GM18499 (cell line): ENCODE measurements around the gene SSBP4.

Source experiments
- ATAC-seq: cut with Tn5 transposase; IDR thresholded peaks from one replicate; pipeline ENCODE4 v1.9.1; 2021; ENCODE audit warnings: moderate number of reproducible peaks; ENCODE audit not compliant: insufficient read depth, unreplicated experiment

Gene SSBP4

DNA sequence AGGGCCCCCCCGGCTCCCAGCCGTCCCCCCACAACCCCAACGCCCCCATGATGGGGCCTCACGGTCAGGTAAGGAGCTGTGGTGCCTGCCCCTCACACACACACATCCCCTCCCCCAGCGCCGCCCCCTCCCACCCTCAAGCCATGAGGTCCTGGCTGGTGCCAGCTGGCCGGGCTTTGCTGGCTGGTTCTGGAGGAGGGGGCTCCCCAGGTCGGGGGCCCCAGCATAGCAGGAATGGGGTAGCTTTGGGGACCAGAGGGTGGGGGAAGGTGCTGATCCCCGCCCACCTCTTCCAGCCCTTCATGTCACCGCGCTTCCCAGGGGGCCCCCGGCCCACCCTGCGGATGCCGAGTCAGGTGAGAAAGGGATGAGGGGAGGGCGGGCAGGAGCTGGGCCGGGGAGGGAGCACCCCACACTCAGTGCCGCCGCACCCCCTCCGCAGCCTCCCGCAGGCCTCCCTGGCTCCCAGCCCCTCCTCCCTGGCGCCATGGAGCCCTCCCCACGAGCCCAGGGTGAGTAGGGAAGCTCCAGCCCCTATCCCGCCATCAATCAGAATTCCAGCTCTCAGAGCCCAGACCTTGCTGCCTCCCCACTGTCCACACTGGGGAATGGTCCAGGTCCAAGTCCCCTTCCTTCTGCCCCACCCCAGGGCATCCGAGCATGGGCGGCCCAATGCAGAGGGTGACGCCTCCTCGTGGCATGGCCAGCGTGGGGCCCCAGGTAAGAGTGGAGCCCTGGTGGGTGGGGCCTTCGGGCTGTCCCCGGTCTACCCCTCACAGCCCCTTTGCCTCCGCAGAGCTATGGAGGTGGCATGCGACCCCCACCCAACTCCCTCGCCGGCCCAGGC, 12.4 kb downstream of the SSBP4 start:
- ATAC-seq = no peak

DNA sequence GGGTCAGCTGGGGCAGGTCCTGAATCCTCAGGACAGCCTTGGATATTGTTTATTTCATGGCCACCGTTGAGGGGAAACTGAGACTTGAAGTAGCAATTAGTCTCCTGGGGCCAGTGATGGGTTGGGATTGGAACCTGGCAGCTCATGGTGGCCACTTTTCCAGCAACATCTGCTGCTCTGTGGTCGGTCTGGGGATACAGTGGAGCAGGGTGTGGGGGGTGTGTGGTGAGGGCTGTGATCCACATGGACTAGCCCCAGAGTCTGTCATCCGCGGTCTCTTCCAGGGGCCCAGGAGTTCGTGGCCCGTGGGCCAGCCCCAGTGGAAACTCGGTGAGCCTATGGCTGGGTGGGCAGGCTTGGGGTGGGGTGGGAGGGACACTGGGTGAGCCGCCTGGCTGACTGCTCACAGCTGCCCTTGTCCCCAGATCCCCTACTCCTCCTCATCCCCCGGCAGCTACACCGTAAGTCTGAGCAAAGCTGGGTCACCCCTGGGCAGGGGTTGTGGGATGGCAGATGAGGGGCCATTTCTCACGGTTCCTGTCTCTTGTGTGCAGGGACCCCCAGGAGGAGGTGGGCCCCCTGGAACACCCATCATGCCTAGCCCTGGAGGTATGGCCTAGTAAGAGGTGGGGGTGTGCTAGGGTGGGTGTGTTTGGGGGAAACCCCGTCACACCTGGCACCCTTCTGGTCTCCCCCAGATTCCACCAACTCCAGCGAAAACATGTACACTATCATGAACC, 13.2 kb downstream of the SSBP4 start:
- ATAC-seq = no peak

DNA sequence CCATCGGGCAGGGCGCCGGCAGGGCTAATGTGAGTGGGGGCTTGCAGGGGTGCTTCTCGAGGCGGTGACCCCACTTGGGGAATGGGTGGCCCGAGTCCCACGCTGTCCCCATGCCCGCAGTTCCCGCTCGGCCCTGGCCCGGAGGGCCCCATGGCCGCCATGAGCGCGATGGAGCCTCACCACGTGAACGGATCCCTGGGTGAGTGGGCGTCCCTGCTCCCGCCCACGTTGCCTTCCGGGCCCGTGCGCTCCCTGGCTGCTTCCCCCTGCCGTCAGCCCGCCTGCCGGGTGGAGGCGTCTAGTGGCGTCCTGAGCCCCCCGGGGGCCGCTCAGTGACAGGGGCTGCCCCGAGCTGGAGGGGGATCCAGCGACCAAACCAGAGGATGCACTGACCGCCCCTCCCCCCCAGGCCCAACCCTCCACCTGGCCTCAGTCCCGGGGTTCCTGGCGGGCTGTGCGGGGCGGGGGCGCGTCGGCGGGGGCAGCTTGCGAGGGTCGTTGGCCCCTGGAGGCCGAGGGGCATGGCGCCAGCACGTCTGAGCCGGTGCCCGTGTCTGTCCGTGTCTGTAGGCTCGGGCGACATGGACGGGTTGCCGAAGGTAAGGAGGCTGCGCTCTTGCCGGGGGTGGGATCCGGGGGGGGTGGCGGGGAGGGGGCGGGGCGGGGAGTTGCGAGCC, 14.0 kb downstream of the SSBP4 start:
- no peak for ATAC-seq

DNA sequence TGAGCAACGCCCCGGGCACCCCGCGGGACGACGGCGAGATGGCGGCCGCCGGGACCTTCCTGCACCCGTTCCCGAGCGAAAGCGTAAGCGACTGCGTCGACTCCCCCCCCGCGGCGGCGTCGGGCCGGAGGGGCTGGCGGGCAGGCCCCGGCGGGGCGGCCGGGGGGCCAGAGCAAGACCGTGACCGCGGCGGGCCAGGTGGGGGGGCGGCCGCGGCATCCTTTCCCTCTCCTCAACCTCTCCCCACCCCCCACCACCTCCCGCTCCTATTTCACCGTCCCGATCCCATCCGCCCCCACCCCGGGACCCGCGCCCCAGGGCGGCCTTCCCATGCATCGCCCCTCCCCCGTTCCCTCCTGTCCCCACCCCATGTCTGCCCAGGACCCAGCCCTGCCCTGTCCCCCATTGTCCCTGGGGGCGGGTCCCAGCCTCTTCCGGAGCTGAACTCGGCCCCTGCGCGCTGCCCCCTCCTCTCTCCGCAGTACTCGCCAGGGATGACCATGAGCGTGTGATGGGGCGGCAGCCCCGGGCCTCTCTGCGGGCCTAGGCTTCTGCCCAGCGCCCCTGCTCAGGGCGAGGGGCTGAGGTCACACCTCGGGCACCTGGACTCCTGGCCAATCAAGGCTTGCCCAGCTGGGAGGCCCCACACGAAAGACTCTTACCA, 14.7 kb downstream of the SSBP4 start:
- no peak for ATAC-seq

DNA sequence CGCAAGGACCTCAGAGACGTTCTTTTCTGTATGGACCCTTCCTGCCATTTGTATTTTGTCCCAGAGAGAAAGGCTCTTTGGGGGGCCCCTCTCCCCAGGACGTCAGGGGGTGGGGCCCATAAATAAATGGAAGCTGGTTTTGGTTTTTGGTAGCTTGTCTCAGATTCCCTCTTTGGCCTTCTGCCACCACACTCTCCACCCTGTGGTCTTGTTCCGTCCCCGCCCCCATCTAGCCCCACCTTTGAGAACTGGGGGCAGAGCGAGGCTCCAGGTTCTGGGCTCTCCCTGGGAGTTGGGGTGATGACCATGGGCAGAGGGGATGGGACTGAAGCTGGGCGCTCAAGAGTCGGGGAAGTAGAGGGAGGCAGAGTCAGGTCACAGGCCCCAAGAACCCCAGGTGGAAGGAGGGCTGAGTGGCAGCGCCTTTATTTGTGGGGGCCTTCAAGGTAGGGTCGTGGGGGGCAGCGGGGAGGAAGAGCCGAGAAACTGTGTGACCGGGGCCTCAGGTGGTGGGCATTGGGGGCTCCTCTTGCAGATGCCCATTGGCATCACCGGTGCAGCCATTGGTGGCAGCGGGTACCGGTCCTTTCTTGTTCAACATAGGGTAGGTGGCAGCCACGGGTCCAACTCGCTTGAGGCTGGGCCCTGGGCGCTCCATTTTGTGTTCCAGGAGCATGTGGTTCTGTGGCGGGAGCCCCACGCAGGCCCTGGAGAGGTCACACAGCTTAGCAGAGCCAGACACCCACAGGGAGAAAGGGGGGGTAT, 15.4 kb downstream of the SSBP4 start:
- no peak for ATAC-seq

DNA sequence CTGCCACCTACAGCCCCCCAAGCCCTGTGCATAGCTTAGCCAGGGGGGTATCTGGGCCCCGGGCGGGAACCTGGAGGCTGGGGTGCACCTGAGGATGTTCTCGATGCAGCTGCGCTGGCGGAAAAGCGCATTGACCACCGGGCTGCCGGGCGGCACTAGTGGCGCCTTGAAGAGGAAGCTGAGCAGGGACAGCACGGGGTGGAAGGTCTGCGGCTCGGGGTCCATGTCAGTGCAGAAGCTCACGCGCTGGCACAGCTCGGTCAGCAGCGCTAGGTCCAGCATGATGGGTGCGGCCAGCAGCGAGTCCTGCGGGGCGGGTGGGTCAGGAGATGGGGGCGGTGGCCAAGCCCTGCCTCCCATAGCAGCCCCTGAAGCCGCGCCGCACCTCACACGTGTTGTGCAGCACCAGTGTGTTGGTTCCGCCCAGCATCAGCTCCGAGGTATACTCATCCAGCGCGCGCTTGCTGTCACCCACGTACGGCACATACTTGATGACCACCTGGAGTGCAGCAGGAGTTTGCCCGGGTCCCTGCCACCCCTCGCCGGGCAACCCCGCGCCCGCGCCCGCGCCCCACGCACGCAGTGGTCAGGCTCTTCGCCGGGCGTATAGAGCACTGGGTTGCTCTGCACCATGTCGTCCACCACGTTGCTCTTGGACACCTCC, 16.1 kb downstream of the SSBP4 start:
- ATAC-seq = no peak

DNA sequence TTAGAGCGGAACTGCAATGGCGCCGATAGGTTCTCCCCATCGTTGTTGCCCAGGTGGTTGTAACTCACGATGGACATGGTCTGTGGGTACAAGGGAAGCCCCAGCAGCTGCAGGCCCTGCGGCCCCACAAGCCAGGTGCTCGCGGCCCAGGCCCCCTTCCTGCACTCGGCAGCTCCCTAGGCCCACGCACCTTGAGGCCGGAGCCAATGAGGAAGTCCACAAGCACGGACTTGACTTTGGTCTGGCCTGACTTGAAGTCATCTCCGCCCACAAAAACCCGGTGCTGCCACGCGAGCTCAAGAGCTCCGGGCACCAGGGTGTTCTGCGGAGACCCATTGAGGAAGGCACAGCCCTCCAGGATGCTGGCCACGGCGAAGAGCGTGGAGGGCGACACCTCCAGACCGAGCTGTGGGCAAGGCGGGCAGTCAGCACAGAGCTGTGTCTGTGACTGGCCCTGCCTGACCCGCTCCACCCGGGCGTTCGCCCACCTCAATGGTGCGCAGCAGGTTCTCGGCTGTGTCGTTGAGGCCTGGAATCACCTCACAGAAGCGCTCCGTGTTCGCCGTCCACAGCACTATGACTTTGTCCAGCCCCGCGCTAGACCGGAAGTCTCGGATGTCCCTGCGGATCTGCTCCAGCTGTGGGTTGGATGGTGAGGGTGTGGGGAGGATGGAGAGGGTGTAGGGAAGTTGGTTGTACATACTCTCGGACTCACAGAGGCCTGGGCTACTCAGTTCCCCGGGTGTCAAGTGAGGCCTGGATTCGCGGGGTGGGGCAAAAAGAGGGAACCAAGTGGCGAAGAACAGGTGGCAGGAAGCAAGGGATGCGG, 16.9 kb downstream of the SSBP4 start:
- ATAC-seq = no peak

DNA sequence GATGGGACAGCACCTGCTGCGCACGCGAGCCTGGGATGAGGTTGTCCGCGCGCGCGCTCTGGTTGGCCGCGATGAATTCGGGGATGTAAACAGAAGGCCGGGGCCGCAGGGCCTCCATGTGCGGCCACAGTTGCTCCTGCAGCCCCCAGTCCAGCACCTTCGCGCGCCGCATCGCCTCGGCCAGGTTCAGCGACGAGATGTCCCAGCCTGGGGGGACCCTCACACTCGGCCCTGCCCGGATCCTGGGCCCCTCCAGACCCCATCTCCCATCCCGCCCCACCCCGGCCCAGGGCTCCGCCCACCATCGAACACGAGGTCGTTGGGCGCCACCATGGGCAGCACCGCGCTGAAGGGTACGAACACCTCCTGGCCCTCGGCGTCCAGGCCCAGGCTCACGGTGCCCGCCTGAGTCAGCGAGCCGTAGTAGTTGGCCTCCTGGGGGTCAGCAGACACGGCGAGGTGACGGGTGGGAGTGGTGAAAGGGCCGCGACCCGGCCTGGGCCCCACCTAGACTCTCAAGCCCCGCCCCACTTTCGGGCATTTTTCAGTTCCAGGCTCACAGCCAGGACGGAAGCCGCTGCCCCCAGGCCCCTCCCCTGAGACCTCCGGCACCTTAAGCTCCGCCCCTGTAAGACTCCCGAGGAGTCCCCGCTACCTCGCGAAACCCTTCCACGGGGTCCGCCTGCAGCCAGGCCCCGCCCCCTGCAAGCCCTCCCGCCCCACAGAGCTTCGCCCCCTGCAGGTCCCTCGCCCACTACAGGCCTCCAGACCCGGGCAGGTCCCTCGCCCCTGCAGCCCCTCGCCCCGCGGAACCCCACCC, 17.7 kb downstream of the SSBP4 start:
- no peak for ATAC-seq

DNA sequence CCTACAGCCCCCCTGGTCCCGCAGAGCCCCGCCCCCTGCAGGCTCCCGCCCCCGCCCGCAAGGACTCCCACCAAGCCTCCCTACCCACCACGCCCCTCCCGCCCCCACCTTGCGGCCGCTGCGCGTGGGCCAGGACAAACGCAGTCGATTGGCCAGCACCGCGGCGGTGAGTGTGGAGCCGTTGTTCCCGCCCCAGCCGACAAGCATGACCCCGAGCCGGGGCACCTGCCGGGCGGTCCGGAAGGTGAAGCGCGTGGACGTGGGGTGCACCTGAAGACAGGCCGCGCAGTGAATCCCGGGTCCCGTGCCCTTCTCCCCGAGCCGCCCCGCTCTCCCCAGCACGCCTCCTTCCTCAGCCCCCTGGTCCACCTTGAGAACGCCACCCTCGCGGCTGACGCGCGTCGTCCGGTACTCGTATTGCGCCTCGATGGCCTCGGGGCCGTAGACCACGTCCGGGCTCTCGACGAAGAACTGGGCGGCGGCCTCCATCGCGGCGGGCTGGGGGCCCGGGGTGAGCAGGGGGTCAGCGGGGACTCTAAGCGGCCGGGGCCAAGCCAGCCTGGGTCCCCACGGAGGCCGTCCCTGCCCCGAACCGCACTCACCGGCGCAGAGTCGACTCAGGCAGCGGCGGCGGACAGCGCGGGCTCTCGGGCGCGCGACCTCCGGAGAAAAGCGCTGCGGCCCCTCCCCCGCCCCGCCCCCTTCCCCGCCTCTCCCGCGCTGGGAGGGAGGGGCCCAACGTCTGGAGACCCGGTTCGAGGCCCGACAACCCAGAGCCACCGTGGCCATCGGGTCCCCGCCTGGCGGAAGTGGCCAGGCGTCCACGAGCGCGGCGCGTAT, 18.5 kb downstream of the SSBP4 start, which contains the start of gene ISYNA1:
ISYNA1 (minus strand) TSS at position 643 of the 840 bp plus-strand sequence; CDS start at position 489, 154 bp downstream.
- no peak for ATAC-seq

DNA sequence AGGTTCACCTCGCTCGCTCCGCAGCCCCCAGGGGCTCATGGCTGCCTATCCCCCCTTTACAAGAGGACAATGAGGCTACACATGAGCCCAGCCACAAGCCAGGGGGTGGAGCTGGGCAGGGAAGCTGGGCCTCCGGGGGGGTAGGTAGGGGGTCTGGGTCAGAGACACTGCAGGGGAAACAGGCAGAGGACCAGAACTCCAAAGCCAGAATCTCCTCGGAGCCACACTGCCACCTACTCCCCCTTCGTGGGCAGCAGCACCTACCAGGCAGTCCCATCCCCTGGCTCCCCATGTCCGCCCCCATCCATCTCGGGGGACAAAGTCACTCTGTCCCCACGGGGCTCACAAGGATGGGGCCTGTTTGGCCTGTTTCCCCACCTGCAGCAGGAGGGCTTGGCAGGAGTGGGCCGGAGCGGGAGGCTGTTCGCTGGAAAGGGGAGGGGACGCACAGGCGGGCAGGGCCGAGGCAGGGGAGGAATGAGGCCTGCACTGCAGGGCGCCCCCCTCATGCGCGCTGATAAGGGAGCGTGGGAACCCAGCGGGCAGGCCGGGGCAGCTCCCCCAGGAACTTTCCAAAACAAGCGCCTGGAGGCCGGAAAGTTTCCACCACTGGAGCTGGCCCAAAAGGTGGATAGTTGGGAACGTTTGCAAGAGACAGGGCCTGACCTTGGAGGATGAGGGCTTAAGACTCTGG, 19.3 kb downstream of the SSBP4 start:
- ATAC-seq = no peak

DNA sequence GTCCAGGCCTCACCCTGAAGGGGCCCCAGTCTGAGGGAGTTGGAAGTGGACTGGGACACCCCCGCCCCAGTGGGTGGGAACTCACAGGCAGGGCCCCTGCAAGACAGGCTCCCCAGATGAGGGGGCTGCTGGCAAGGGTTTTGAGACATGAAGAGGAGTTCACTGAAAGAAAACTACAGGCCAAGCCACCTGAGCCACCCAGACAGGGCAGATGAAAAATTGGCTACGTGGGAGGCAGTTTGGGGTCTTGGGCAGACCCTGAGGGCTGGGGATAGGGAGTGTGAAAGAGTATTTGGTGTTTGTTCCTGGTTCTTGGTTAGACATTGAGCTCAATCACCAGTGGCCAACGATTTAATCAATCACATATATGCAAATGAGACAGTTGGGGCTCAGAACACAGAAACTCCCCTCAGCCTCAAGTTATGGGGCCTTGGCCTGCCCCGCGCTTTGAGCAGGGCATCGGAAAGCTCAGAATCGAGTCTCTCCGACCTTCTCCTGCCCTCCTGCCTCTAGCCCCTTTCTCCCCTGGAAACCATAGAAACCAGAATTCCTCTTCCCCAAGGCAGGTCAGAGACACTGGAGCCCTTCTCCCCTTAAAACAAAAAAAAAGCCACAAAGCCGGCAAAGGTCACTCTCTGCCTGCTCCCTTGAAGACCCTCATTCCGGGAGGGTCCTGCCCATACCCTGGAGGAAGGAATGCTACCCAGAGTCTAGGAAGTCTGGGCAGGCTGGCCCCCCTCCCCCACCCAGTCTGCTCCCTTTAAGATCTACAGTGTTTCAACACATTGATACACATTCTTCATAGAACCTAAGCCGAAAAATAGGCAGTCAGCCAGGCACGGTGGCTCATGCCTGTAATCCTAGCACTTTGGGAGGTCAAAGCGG, 20.1 kb downstream of the SSBP4 start:
- no peak for ATAC-seq

DNA sequence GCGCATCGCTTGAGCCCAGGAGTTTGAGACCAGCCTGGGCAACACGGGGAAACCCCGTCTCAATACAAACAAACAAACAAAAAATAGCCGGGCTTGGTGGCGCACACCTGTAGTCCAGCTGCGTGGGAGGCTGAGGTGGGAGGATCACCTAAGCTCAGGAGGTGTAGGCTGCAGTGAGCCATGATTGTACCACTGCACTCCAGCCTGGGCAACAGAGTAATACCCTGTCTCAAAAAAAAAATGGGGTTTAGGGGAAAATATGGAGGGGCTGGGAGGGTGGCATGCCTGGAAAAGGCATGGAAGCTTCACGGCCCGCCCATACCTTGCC, 20.7 kb downstream of the SSBP4 start:
- no peak for ATAC-seq

DNA sequence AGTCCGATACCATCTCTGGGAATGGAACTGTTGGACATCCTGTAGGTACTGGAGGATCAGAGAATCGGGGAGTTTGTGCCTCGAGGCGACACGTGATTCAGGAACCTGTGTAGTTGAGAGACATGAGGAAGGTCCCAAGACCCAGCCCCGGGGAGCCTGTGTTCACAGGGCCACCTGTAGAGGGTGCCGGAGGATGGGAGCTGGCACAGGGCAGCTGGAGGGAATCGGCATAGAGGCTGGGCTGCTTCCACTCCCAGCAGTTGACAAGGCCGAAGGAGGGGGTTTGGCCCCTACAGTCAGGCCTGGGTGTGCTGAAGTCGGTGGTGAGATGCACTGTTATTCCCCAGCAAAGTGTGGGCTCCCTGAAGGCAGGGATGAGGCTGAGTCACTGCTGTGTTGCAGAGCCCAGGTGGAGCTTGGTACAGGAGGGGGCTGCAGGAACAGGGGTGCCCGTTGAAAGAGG, 21.2 kb downstream of the SSBP4 start:
- ATAC-seq = no peak

DNA sequence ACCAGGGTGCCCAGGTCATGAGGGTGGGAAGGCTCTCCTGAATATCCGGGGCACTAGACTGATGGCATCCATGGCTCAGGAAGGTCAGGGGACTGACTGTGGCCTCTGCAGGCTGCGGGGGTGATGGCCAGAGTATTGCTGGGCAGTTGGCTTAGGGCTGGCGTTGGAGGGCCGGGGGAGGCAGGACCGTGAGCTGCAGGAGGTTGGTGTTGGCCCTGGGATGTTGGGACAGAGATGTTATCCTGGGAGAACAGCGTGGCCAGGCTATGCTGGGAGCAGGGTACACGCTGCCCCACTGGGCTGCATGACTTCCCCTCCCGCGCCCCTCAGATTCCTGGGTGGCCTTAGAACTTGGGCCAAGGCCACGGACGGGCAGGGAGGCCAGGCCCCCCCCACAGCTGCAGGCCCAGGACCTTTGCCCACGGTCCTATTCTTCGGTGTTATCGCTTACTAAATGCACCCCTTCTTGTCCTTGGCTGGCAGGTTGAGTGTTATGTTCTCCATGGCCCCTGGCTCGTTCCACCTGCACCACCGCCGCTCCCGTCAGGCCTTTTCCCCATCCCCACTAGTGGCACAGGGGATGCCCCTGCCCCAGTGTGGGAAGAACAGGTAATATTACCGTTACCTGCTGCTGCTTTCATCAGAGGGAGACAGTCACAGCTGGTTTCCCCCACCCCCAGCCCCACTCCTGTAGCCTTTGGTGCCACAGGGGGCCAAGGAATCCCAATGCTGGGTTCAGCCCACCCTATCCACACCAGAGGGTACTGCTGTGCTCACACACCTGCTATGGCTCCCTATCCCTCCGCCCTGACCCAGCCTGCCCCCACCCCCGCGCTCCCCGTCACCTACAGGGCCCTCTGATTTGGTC, 22.0 kb downstream of the SSBP4 start:
- no peak for ATAC-seq
